HG03095 (cell line): ENCODE results near the gene TP53.
A peak's percentile ranks its signal among the peaks of the same experiment; 100 is the strongest.

Experiments
- ATAC-seq: cut with Tn5 transposase; IDR thresholded peaks from one replicate; pipeline ENCODE4 v1.9.1; 2021; ENCODE audit warnings: moderate library complexity; ENCODE audit not compliant: unreplicated experiment

Gene TP53

GRCh38 chr17:7707446-7707845 is 20.2 kb upstream of the TP53 start:
- no peak for ATAC-seq

- ATAC-seq, result no peak
Observed at GRCh38 chr17:7706631-7707354, 19.5 kb upstream of the TP53 start.

DNA sequence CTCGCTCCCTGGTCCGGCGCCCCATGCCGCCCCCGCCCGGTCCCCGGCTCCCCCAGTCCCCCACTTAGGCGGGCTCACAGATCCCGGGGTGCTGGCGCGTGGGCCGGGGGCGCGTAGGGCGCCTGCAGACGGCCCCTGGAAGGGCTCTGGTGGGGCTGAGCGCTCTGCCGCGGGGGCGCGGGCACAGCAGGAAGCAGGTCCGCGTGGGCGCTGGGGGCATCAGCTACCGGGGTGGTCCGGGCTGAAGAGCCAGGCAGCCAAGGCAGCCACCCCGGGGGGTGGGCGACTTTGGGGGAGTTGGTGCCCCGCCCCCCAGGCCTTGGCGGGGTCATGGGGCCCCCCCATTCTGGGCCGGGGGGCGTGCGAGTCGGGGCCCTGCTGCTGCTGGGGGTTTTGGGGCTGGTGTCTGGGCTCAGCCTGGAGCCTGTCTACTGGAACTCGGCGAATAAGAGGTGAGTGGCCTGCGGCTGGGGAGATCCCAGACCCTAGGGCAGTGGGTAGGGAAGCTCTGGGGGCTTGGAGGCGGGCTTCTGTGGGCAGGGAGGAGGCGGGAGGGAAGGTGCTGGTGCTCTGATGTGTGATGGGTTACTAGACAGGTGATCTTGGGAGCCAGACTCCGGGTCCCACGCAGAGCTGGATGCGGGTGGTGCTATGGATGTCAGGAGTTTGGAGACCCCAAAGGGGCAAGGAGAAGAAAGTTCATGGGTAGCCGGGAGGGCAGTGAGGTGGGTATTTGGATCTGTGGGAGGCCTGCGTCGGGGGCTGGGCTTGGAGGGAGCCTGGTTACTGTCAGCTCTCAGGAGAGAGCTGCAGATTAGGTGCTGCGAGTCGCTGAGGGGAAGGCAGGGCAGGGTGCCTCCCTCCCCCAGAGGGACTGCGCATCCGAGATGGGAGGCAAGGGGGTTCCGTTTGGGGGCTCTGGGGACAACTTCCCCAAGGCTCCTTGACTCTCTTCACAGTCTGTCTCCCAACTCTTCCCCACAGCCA is 18.3 kb upstream of the TP53 start:
- no peak for ATAC-seq

DNA sequence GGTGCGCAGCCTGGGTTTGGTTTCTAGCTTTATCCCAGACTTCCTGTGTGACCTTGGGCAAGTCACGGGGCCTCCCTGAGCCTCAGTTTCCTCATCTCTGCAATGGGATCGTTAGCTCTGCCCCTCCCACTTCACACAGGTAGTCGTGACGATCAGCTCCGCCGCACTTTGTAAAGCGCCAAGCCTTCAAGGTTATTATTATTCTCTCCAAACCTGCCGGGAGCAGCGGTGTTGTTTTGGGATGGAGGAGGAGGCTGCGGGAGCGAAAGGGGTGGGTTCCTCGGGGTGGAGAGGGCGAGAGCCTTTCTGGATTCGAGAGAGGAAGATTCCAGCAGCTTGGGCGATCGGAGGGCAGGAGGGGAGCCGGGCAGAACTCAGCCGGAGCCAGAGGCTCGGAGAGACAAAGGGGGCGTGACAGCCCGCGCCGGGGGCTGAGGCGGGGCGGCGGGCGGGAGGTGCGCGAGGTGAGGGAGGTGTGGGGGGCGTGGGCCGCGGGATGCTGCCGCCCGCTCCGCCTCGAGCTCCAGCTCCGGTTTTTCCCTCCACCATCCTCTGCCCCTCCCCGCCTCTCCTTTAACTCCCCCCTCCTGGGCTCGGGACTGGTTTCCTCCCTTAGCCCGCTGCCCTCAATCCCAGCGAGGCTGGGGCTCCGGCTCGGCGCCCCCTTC is 17.4 kb upstream of the TP53 start, which contains the start of gene EFNB3:
TSS of gene EFNB3 (plus strand) at position 602 of the 668 bp plus-strand sequence. CDS start 397 bp downstream, outside the sequence.
- no peak for ATAC-seq

- no peak for ATAC-seq
Observed at GRCh38 chr17:7703584-7704479, 16.5 kb upstream of the TP53 start.

GRCh38 chr17:7702776-7703175 is 15.5 kb upstream of the TP53 start:
- no peak for ATAC-seq

DNA sequence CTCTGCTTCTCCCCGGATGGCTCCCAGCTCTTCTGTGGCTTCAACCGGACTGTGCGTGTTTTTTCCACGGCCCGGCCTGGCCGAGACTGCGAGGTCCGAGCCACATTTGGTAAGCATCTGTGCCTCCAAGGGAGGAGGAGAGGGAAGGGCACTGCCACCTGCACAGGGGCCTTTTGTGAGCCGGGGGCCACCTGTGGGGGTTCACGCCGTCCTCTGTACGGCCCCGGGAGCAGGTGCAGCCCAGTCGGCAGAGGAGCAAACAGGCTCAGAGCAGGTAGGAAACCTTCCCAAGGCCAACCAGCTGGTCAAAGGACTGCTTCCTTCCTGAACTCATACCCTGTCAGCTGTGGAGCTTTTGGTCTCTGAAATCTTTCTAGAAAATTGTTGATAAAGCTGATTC is 14.4 kb upstream of the TP53 start:
- no peak for ATAC-seq

GRCh38 chr17:7700510-7700909 is 13.2 kb upstream of the TP53 start:
- no peak for ATAC-seq

DNA sequence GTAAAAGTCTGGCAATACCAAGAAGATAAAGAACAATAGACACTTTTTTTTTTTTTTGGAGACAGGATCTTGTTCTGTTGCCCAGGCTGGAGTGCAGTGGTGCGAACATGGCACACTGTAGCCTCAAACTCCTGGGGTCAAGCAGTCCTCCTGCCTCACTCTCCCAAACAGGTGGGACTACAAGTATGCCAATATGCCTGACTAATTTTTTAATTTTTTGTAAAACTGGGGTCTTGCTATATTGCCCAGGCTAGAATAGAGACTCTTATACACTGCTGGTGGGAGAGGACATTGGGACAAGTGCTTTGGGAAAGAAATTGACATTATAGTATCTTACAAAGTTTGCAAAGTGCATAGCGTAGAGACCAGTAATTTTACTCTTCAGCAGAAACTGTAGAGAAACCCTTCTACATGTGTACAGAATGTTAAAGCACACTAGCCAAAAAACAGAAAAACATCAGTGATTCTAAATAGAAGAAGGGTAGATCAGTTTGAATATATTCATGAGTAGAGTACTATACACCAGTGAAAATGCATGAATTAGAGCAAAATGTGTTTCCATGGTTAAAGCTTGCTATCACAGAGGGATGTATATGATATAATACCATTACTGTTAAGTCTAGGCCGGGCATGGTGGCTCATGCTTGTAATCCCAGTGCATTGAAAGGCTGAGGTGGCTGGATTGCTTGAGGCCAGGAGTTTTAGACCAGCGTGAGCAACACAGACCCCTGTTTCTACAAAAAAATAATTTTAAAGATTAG is 10.7 kb upstream of the TP53 start:
- no peak for ATAC-seq

DNA sequence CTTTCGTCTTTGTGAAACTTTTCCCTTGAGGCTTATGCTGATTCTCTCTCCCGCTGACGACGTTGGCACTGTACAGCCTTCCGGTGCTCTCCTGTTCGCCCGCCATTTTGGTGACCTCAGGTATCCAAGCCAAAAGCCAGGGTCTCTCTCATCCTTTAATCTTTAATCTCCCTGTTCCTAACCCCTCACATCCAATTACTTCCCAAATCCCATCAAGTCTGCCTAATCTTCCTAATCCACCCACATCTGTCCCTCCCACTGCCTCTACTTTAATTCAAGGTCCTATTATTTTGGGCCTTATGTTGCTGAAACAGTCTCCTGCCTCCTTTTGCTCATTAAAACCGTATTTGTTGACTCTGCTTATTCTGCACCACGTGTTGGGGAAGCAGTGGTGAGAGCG is 8.3 kb upstream of the TP53 start:
- ATAC-seq, result no peak

- ATAC-seq, result no peak
Observed at GRCh38 chr17:7688808-7689316, 1.6 kb upstream of the TP53 start.

- ATAC-seq, result peak; percentile 61
Observed at GRCh38 chr17:7687908-7688807, 868 bp upstream of the TP53 start, which contains the start of gene WRAP53. TSS of gene WRAP53 (plus strand) at chr17:7688477. CDS start at chr17:7688649, 172 bp downstream.

DNA sequence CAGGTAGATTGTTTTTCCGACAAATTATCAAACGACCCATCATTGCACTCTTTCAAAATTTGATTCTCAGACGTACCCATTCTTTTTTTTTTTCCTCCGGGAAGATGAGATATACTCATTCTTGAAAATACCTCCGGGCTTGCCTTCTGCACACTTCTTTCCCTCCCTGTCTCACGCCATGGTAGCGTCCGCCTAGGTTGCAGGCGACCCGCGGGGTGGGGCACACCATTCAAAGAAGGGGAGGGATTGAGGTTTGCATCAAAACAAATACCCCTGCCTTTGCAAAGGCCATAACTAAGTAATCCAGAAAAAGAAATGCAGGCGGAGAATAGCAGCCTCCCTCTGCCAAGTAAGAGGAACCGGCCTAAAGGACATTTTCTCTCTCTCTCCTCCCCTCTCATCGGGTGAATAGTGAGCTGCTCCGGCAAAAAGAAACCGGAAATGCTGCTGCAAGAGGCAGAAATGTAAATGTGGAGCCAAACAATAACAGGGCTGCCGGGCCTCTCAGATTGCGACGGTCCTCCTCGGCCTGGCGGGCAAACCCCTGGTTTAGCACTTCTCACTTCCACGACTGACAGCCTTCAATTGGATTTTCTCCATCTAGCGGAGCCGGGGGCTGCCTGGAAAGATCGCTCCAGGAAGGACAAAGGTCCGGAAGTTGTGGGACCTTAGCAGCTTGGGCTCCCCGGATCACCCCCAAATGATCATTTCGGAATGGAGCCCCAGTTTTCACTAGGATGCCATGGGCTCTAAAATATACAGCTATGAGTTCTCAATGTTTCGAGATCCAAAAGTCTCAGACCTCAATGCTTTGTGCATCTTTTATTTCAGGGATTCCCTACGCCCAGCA is 843 bp downstream of the TP53 start:
- ATAC-seq, result peak; percentile 35

DNA sequence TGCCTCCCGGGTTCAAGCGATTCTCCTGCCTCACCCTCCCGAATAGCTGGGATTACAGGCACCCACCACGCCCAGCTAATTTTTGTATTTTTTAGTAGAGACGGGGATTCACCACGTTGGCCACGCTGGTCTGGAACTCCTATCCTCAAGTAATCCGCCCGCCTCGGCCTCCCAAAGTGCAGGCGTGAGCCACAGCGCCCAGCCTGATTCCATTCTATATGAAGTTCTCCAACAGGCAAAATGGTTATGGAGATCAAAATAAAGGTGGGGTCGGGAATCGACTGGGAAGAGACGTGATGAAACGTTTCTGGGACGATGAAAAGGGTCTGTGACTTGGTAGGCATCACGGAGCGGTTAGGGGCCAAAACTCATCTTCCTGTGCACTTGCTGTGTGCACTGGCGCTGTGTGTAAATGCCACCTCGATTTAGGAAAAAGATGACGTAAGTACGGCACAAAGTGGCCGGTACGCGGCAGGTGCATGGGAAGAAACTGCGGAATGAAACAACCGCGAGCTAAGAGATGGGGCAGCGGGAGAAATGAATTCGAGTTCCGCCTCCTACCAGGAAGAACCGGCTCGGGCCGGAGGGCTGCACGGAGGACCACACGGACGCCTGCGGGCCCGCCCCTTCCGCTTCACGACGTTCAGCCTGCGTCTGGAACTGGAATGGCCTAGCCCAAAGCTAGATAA is 1.6 kb downstream of the TP53 start:
- peak; percentile 46 for ATAC-seq

DNA sequence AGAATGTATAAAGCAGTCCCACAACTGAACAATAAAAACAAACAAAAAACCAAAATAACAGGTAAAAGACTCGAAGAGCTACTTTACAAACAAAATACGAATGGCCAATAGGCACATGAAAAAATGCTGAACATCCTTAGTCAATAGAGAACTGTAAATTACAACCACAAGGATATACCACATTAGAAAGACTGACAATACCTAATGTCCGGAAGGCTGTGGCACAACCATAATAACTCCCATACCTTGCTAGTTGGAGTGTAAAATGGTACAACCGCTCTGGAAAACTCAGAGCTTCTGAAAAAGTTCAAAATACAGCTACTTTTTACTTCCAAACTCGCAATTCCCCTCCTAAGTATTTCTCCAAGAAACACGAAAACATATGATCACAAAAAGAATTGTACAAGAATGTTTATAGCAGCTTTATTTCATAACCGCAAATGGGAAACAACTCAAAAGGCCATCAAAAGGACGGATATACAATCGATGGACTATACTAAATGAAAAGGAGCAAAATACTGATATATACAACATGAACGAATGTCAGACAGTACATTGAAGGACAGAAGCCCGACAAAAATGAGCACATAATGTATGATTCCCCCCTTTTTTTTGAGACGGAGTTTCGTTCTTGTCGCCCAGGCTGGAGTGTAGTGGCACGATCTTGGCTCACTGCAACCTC is 2.3 kb downstream of the TP53 start:
- ATAC-seq, result no peak

- ATAC-seq, result no peak
Observed at GRCh38 chr17:7677388-7678067, 9.8 kb downstream of the TP53 start.
